MCF 10A (cell line): ENCODE data around the gene SRSF10. TPM values are rescaled to one million over a fixed set of nuclear protein-coding genes. Genes with fewer than 3 reads are reported as not detected.
"Not testable (repeated sequence)": the region's sequence is repeated elsewhere in the genome, so short reads cannot be mapped to it uniquely, and the experiment has no call there.

ENCODE experiments used
- BruUV-seq: library from RNA; stranded (reverse); fragments of 400-500 nt; replicated peaks from 2 replicates; lab custom pipeline; 2021; lab: Mats Ljungman, UMichigan
- CTCF ChIA-PET: fragments of 300-600 bp; sonication (Branson Sonifier 250); formaldehyde crosslinking; extraction: SDS; loops from one replicate; lab custom pipeline; 2021; ENCODE audit warnings: antibody characterized with exemption, inconsistent platforms; lab: Yijun Ruan, JAX
- POLR2A ChIA-PET: fragments of 300-600, 350-650 bp; sonication (Branson Sonifier 250); formaldehyde crosslinking; extraction: SDS; loops from one replicate; lab custom pipeline; 2020; ENCODE audit warnings: antibody characterized with exemption, inconsistent platforms; lab: Yijun Ruan, JAX
- DNase-seq: peaks from one replicate; pipeline ENCODE4 v3.0.0-alpha.2; 2018; ENCODE audit not compliant: unreplicated experiment
- H3K27ac Mint-ChIP-seq: one replicate; pipeline ENCODE4 v1.8.0; 2022; ENCODE audit warnings: mild to moderate bottlenecking, low read depth, mixed read lengths; ENCODE audit not compliant: unreplicated experiment
- H3K27me3 Mint-ChIP-seq: one replicate; pipeline ENCODE4 v1.8.0; 2022; ENCODE audit warnings: mixed read lengths; ENCODE audit not compliant: insufficient read depth, unreplicated experiment
- H3K36me3 Mint-ChIP-seq: one replicate; pipeline ENCODE4 v1.8.0; 2022; ENCODE audit warnings: mild to moderate bottlenecking, moderate library complexity, mixed read lengths; ENCODE audit not compliant: insufficient read depth, unreplicated experiment
- H3K4me1 Mint-ChIP-seq: one replicate; pipeline ENCODE4 v1.8.0; 2022; ENCODE audit warnings: mixed read lengths; ENCODE audit not compliant: insufficient read depth, unreplicated experiment
- H3K4me3 Mint-ChIP-seq: one replicate; pipeline ENCODE4 v1.8.0; 2022; ENCODE audit warnings: mild to moderate bottlenecking, moderate library complexity, mixed read lengths; ENCODE audit not compliant: unreplicated experiment
- H3K9me3 Mint-ChIP-seq: one replicate; pipeline ENCODE4 v1.8.0; 2022; ENCODE audit warnings: mixed read lengths; ENCODE audit not compliant: unreplicated experiment
- intact Hi-C: fragments of 100-400 bp; cut with micrococcal nuclease; formaldehyde crosslinking; loops from 2 replicates; pipeline ENCODE4 v1.14.1; 2022
- total RNA-seq: library from RNA; stranded (reverse); gene quantifications from 2 replicates; pipeline ENCODE4 v1.2.3, GENCODE V29; 2022
- TF ChIP-seq, protein P1 (sequence below): fragments of 200-600 bp; IDR thresholded peaks from one replicate; pipeline ENCODE4 v1.8.0; 2022; ENCODE audit warnings: antibody characterized with exemption, mild to moderate bottlenecking; ENCODE audit not compliant: unreplicated experiment

SRSF10 gene
- total RNA-seq, 1 experiment from 2014 or later: 134 TPM

GRCh38 chr1:24018611-24019580, 38.8 kb upstream of the SRSF10 start:
- POLR2A ChIA-PET: interaction anchor here (0.6 to 6.0 kb wide), 23 partner anchors 9 to 396 kb away, joined by 3 to 79 read pairs (median 4); partner anchors contain the start of genes NIPAL3, PITHD1, PNRC2 and SRSF10
- H3K36me3 Mint-ChIP-seq: peaks cover 6% of the 10 kb centered on the region
- BruUV-seq: no TSS peak

DNA sequence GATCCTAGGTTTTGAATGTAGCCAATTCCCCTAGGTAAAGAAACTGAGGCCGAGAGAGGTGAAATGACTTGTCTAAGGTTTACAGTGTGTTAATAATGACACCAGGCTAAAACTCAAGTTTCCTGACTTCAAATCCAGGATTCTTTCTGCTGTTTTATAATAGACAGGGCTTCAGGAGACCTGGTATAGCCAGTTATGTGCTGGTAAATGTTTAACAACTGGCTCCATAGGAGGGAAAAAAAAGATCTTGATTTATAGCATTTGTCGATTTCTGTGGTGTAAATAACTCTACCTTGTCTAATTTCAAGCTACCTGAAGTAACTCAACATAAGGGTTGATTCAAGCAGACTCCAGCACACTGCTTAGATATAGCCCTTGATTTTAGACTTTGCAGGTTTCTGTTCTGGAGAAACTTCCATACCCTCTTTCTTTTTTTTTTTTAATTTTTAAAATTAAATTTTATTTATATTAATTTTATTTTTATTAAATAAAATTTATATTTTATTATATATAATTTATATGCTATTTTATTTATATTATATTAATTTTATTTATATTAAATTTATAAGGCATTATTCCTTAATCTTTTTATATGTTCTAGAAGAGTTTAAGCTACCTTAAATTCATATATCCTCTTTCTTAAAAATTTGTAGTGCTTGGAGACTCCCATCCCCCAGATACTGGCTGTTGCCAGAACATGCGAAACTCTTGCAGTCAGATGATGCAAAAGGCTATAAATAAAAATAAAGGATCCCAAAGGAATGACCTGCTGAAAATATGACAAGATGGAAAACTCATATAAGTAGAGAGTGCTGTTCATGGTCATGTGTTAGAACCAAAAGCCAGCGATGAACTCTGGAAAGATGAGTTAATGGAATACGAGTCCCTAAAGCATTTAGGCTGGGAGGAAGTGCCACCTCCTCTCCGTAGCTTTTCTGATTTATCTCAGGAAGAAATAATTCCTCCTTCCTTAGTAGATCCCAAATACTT, 35.4 kb upstream of the SRSF10 start:
- ChIA-PET POLR2A (interaction anchor here (0.8 to 1.7 kb wide), 9 partner anchors 8 to 62 kb away, joined by 3 to 9 read pairs (median 4); partner anchors contain the start of gene SRSF10), CTCF (interaction anchor here (0.5 to 0.8 kb wide), 3 partner anchors 66 to 370 kb away, joined by 3 to 4 read pairs (median 4); no protein-coding TSS in a partner anchor)
- intact Hi-C loops: no loop called here
- Mint-ChIP-seq H3K27ac (no peak overlapping the region), H3K4me1 (peaks cover 18% of the 10 kb centered on the region), H3K36me3 (peaks cover 6% of the 10 kb centered on the region), H3K9me3 (no peaks in the 10 kb centered on the region), H3K27me3 (no peaks in the 10 kb centered on the region), H3K4me3 (no peak overlapping the region)
- TF ChIP-seq, protein P1, sequence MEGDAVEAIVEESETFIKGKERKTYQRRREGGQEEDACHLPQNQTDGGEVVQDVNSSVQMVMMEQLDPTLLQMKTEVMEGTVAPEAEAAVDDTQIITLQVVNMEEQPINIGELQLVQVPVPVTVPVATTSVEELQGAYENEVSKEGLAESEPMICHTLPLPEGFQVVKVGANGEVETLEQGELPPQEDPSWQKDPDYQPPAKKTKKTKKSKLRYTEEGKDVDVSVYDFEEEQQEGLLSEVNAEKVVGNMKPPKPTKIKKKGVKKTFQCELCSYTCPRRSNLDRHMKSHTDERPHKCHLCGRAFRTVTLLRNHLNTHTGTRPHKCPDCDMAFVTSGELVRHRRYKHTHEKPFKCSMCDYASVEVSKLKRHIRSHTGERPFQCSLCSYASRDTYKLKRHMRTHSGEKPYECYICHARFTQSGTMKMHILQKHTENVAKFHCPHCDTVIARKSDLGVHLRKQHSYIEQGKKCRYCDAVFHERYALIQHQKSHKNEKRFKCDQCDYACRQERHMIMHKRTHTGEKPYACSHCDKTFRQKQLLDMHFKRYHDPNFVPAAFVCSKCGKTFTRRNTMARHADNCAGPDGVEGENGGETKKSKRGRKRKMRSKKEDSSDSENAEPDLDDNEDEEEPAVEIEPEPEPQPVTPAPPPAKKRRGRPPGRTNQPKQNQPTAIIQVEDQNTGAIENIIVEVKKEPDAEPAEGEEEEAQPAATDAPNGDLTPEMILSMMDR: no peak
- no peak for DNase-seq
- no TSS peak for BruUV-seq

More at GRCh38 chr1:24018611-24019580, 38.8 kb upstream of the SRSF10 start:
- no peaks in the 10 kb centered on the region for H3K9me3 Mint-ChIP-seq
- TF ChIP-seq, protein P1: no peak
- peak overlapping the region; percentile 58 for H3K4me3 Mint-ChIP-seq
- H3K4me1 Mint-ChIP-seq: peaks cover 35% of the 10 kb centered on the region
- intact Hi-C loops: loop anchor here (2.0 kb wide), 1 partner anchor 38 kb away; the partner anchor contains the start of gene SRSF10
- H3K27me3 Mint-ChIP-seq: no peaks in the 10 kb centered on the region
- DNase-seq: peak; percentile 99
- CTCF ChIA-PET: interaction anchor here (0.6 to 1.4 kb wide), 7 partner anchors 10 to 131 kb away, joined by 3 to 6 read pairs (median 3); partner anchors contain the start of gene SRSF10
- peak overlapping the region; percentile 93 for H3K27ac Mint-ChIP-seq

DNA sequence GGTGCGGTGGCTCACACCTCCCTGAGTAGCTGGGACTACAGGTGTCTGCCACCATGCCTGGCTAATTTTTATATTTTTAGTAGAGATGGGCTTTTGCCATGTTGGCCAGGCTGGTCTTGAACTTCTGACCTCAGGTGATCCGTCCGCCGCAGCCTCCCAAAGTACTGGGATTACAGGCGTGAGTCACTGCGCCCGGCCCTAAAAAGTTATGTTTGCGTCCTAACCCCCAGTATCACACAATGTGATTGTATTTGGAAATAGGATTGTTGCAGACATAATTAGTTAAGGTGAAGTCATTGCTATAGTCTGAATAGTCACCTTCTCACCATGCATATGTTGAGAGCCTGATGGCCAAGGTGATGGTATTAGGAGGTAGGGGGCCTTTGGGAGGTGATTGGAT, 32.8 kb upstream of the SRSF10 start:
- H3K27ac Mint-ChIP-seq, POLR2A ChIA-PET, H3K27me3 Mint-ChIP-seq, H3K36me3 Mint-ChIP-seq, H3K4me3 Mint-ChIP-seq, BruUV-seq, intact Hi-C loops, H3K9me3 Mint-ChIP-seq: not testable (repeated sequence)
- H3K4me1 Mint-ChIP-seq: peaks cover 20% of the 10 kb centered on the region
- DNase-seq: peak; percentile 41
- CTCF ChIA-PET: interaction anchor here (0.6 kb wide), 1 partner anchor 1028 kb away, joined by 4 read pairs; no protein-coding TSS in a partner anchor

DNA sequence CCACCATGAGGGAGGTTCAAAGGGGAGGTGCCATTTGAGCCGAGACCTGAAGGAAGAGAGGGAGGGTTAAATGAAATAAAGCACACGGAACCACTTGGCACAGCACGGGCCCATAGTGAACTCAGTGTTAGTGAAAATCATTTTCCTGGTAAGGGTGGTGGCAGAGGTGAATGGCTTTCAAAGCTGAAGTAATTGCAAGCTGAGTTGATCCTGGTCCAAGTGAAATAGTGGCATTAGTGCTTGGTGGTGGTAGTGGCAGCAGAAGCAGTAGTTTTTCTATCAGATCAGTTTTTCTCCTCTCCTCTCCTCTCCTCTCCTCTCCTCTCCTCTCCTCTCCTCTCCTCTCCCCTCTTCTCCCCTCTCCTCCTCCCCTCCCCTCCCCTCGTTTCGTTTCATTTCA, 30.5 kb upstream of the SRSF10 start:
- H3K9me3 Mint-ChIP-seq: no peaks in the 10 kb centered on the region
- intact Hi-C loops: no loop called here
- H3K36me3 Mint-ChIP-seq: no peaks in the 10 kb centered on the region
- TF ChIP-seq, protein P1: no peak
- H3K27me3 Mint-ChIP-seq: no peaks in the 10 kb centered on the region
- H3K4me3 Mint-ChIP-seq: no peak overlapping the region
- ChIA-PET CTCF (interaction anchor here (0.6 to 1.0 kb wide), 3 partner anchors 18 to 677 kb away, joined by 3 to 4 read pairs (median 3); no protein-coding TSS in a partner anchor), POLR2A (interaction anchor here (0.7 to 1.5 kb wide), 4 partner anchors 32 to 350 kb away, joined by 3 to 4 read pairs (median 3); no protein-coding TSS in a partner anchor)
- no peak for DNase-seq
- peaks cover 12% of the 10 kb centered on the region for H3K4me1 Mint-ChIP-seq
- H3K27ac Mint-ChIP-seq: peak overlapping the region; percentile 55
- no TSS peak for BruUV-seq
